ENCODE results near the gene EIF5A2.
"Not testable (repeated sequence)": the region's sequence is repeated elsewhere in the genome, so short reads cannot be mapped to it uniquely, and the experiment has no call there.

EIF5A2 gene

DNA sequence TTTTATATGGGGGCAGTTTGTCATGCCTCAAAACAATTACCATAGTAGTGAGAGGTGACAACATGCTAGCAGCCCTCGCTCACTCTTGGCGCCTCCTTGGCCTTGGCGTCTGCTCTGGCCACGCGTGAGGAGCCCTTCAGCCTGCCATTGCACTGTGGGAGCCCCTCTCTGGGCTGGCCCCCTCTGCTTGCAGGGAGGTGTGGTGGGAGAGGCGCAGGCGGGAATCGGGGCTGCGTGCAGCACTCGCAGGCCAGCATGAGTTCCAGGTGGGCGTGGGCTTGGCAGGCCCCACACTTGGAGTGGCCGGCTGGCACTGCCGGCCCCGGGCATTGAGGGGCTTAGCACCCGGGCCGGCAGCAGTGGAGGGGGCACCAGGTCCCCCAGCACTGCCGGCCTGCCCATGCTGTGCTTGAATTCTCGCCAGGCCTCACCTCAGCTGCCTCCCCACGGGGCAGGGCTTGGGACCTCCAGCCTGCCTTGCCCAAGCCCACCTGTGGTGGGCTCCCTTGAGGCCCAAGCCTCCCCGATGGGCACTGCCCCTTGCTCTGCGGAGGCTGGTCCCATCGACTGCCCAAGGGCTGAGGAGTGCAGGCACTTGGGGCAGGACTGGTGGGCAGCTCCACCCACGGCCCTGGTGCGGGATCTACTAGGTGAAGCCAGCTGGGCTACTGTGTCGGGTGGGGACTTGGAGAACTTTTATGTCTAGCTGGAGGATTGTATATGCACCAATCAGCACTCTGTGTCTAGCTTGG lies 38.8 kb upstream of the EIF5A2 start:
- Mint-ChIP-seq H3K27me3 (ENCODE audit: low read depth, poor library complexity) (peaks cover 5% of the 10 kb centered on the region), H3K36me3 (ENCODE audit: low read depth) (no peaks in the 10 kb centered on the region), H3K4me1 (no peaks in the 10 kb centered on the region), H3K4me3 (no peak overlapping the region), H3K9me3 (peaks cover 43% of the 10 kb centered on the region), H3K27ac (no peak overlapping the region)
- DNase-seq: no peak
- TF ChIP-seq, protein P1, sequence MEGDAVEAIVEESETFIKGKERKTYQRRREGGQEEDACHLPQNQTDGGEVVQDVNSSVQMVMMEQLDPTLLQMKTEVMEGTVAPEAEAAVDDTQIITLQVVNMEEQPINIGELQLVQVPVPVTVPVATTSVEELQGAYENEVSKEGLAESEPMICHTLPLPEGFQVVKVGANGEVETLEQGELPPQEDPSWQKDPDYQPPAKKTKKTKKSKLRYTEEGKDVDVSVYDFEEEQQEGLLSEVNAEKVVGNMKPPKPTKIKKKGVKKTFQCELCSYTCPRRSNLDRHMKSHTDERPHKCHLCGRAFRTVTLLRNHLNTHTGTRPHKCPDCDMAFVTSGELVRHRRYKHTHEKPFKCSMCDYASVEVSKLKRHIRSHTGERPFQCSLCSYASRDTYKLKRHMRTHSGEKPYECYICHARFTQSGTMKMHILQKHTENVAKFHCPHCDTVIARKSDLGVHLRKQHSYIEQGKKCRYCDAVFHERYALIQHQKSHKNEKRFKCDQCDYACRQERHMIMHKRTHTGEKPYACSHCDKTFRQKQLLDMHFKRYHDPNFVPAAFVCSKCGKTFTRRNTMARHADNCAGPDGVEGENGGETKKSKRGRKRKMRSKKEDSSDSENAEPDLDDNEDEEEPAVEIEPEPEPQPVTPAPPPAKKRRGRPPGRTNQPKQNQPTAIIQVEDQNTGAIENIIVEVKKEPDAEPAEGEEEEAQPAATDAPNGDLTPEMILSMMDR (IDR thresholded peaks at IDR 0.05): no peak

DNA sequence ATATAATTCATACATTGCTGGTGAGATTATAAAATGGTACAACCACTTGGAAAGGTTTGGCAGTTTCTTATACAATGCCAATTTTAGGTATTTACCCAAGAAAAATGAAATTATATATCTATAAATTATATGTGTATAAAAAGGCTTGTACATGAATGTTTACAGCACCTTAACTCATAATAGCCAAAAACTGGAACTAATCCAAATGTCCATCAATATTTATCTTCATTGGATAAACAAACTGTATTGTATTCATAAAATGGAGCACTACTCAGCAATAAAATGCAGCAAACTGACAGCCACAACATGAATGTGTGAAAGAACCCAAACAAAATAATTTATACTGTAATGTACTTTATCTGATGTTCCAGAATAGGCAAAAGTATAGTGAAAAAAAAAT lies 33.6 kb upstream of the EIF5A2 start:
- TF ChIP-seq, protein P1 (IDR thresholded peaks at IDR 0.05): no peak
- peaks cover 61% of the 10 kb centered on the region for H3K9me3 Mint-ChIP-seq
- no peak for DNase-seq
- H3K27me3 Mint-ChIP-seq (ENCODE audit: low read depth, poor library complexity): peaks cover 8% of the 10 kb centered on the region
- no peak overlapping the region for H3K4me3 Mint-ChIP-seq
- H3K27ac Mint-ChIP-seq: no peak overlapping the region
- peaks cover 7% of the 10 kb centered on the region for H3K36me3 Mint-ChIP-seq (ENCODE audit: low read depth)
- H3K4me1 Mint-ChIP-seq: no peaks in the 10 kb centered on the region

DNA sequence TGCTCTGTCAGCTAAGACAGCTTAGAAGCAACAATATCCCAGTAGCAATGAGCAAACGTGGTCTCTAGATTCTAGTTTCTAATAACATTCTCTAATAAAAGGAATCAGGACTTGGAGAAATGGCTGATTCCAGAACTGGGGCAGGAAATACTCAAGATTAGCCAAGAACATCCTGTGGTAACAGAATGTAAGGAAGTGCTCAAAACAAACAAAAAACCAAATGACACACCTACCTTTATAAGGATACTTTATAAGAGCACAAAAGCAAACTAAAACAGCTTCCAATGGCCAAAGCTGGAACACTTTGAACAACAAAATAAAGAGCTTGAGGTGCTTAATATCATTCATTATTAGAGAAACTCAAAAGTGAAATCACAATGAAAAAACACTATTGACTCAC lies 33.1 kb upstream of the EIF5A2 start:
- Mint-ChIP-seq H3K27me3 (ENCODE audit: low read depth, poor library complexity) (peaks cover 8% of the 10 kb centered on the region), H3K4me3 (no peak overlapping the region), H3K27ac (no peak overlapping the region), H3K4me1 (no peaks in the 10 kb centered on the region), H3K36me3 (ENCODE audit: low read depth) (peaks cover 7% of the 10 kb centered on the region), H3K9me3 (peaks cover 57% of the 10 kb centered on the region)
- TF ChIP-seq, protein P1 (IDR thresholded peaks at IDR 0.05): no peak
- DNase-seq: no peak

DNA sequence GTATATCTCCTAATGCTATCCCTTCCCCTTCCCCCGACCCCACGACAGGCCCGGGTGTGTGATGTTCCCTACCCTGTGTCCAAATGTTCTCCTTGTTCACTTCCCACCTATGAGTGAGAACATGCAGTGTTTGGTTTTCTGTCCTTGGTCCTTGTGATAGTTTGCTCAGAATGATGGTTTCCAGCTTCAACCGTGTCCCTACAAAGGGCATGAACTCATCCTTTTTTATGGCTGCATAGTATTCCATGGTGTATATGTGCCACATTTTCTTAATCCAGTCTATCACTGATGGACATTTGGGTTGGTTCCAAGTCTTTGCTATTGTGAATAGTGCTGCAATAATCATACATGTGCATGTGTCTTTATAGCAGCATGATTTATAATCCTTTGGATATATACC lies 24.6 kb upstream of the EIF5A2 start:
- H3K4me1 Mint-ChIP-seq; H3K36me3 Mint-ChIP-seq (ENCODE audit: low read depth); H3K27me3 Mint-ChIP-seq (ENCODE audit: low read depth, poor library complexity); H3K27ac Mint-ChIP-seq; H3K4me3 Mint-ChIP-seq; DNase-seq: not testable (repeated sequence)
- H3K9me3 Mint-ChIP-seq: peaks cover 31% of the 10 kb centered on the region

DNA sequence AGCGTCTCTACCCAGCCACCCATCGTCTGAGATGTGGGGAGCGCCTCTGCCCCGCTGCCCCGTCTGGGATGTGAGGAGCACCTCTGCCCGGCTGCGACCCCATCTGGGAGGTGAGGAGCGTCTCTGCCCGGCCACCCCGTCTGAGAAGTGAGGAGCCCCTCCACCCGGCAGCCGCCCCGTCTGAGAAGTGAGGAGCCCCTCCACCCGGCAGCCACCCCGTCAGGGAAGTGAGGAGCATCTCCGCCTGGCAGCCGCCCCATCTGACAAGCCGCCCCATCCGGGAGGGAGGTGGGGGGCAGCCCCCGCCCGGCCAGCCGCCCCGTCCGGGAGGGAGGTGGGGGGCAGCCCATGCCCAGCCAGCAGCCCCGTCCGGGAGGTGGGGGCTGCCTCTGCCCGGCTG lies 15.1 kb upstream of the EIF5A2 start:
- not testable (repeated sequence) for H3K27me3 Mint-ChIP-seq (ENCODE audit: low read depth, poor library complexity); H3K4me1 Mint-ChIP-seq; H3K4me3 Mint-ChIP-seq; H3K27ac Mint-ChIP-seq; DNase-seq; H3K36me3 Mint-ChIP-seq (ENCODE audit: low read depth)
- H3K9me3 Mint-ChIP-seq: peaks cover 74% of the 10 kb centered on the region

DNA sequence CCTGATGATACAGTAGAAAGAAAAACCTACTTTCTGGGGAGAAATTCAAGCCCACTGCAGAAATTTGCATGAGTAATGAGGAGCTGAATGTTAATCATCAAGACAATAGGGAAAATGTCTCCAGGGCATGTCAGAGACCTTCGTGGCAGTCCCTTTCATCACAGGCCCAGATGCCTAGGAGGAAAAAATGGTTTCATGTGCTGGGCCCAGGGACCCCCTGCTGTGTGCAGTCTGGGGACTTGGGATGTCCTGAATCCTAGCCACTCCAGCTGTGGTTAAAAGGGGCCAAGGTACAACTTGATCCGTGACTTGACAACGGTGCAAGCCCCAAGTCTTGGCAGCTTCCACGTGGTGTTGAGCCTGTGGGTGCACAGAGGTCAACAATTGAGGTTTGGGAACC lies 10.3 kb upstream of the EIF5A2 start:
- no peak overlapping the region for H3K27ac Mint-ChIP-seq
- no peak for DNase-seq
- no peak overlapping the region for H3K4me3 Mint-ChIP-seq
- peaks cover 71% of the 10 kb centered on the region for H3K9me3 Mint-ChIP-seq
- TF ChIP-seq, protein P1 (IDR thresholded peaks at IDR 0.05): no peak
- H3K4me1 Mint-ChIP-seq: no peaks in the 10 kb centered on the region
- peaks cover 5% of the 10 kb centered on the region for H3K27me3 Mint-ChIP-seq (ENCODE audit: low read depth, poor library complexity)
- peaks cover 14% of the 10 kb centered on the region for H3K36me3 Mint-ChIP-seq (ENCODE audit: low read depth)

DNA sequence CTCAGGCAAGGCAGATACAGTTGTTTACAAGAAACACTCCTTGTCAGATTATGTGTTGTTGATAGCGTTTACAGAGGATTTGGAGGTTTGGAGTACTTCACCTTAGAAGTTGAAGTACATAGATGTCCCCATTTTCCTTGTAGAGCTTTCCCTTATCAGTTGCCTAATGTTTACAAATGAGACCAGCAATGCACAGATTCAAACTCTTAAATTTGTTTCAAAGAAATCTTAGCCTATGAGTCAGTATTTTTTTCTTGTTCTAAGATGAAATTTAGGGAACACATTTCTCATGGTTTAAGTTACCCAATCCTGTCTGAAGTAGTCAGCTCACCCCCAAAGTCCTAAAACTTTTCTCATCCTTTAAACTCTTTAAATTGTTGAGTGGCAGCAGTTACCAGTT lies 6.3 kb upstream of the EIF5A2 start:
- no peak for DNase-seq
- TF ChIP-seq, protein P1 (IDR thresholded peaks at IDR 0.05): no peak
- Mint-ChIP-seq H3K27me3 (ENCODE audit: low read depth, poor library complexity) (peaks cover 3% of the 10 kb centered on the region), H3K4me1 (no peaks in the 10 kb centered on the region), H3K4me3 (no peak overlapping the region), H3K36me3 (ENCODE audit: low read depth) (peaks cover 7% of the 10 kb centered on the region), H3K27ac (no peak overlapping the region), H3K9me3 (peaks cover 47% of the 10 kb centered on the region)

All from nephron progenitor cell (in vitro differentiated cells).